ENCODE results near the gene ZCCHC7.
"Not testable (repeated sequence)": the region's sequence is repeated elsewhere in the genome, so short reads cannot be mapped to it uniquely, and the experiment has no call there.

ZCCHC7 gene

GRCh38 chr9:37203456-37203855 lies 83.1 kb downstream of the ZCCHC7 start:
- in situ Hi-C loops (cut with HindIII; ENCODE audit: low sequenced_read_pairs), result not testable (repeated sequence)

GRCh38 chr9:37206121-37206620 lies 85.8 kb downstream of the ZCCHC7 start:
- in situ Hi-C loops (cut with HindIII; ENCODE audit: low sequenced_read_pairs), result no loop called here

- in situ Hi-C loops (cut with HindIII; ENCODE audit: low sequenced_read_pairs), result no loop called here
Measured at GRCh38 chr9:37209431-37210386, 89.3 kb downstream of the ZCCHC7 start.

- in situ Hi-C loops (cut with HindIII; ENCODE audit: low sequenced_read_pairs), result no loop called here
Measured at GRCh38 chr9:37210737-37211523, 90.6 kb downstream of the ZCCHC7 start.

- in situ Hi-C loops (cut with HindIII; ENCODE audit: low sequenced_read_pairs), result no loop called here
Measured at GRCh38 chr9:37212435-37212834, 92.1 kb downstream of the ZCCHC7 start.

- in situ Hi-C loops (cut with HindIII; ENCODE audit: low sequenced_read_pairs), result no loop called here
Measured at GRCh38 chr9:37215381-37215780, 95.0 kb downstream of the ZCCHC7 start.

GRCh38 chr9:37215830-37216229 lies 95.5 kb downstream of the ZCCHC7 start:
- in situ Hi-C loops (cut with HindIII; ENCODE audit: low sequenced_read_pairs), result no loop called here

GRCh38 chr9:37217161-37217560 lies 96.8 kb downstream of the ZCCHC7 start:
- in situ Hi-C loops (cut with HindIII; ENCODE audit: low sequenced_read_pairs), result no loop called here

GRCh38 chr9:37218800-37219425 lies 98.5 kb downstream of the ZCCHC7 start:
- in situ Hi-C loops (cut with HindIII; ENCODE audit: low sequenced_read_pairs), result no loop called here

GRCh38 chr9:37220971-37221370 lies 100.6 kb downstream of the ZCCHC7 start:
- in situ Hi-C loops (cut with HindIII; ENCODE audit: low sequenced_read_pairs), result no loop called here

- in situ Hi-C loops (cut with HindIII; ENCODE audit: low sequenced_read_pairs), result no loop called here
Measured at GRCh38 chr9:37221489-37222106, 101.2 kb downstream of the ZCCHC7 start.

GRCh38 chr9:37229455-37229854 lies 109.1 kb downstream of the ZCCHC7 start:
- in situ Hi-C loops (cut with HindIII; ENCODE audit: low sequenced_read_pairs), result no loop called here

- in situ Hi-C loops (cut with HindIII; ENCODE audit: low sequenced_read_pairs), result no loop called here
Measured at GRCh38 chr9:37229882-37230482, 109.6 kb downstream of the ZCCHC7 start.

GRCh38 chr9:37236822-37237221 lies 116.4 kb downstream of the ZCCHC7 start:
- in situ Hi-C loops (cut with HindIII; ENCODE audit: low sequenced_read_pairs), result no loop called here

- in situ Hi-C loops (cut with HindIII; ENCODE audit: low sequenced_read_pairs), result no loop called here
Measured at GRCh38 chr9:37238122-37238521, 117.7 kb downstream of the ZCCHC7 start.

- in situ Hi-C loops (cut with HindIII; ENCODE audit: low sequenced_read_pairs), result no loop called here
Measured at GRCh38 chr9:37239224-37239859, 119.0 kb downstream of the ZCCHC7 start.

- in situ Hi-C loops (cut with HindIII; ENCODE audit: low sequenced_read_pairs), result no loop called here
Measured at GRCh38 chr9:37239921-37240320, 119.5 kb downstream of the ZCCHC7 start.

- in situ Hi-C loops (cut with HindIII; ENCODE audit: low sequenced_read_pairs), result no loop called here
Measured at GRCh38 chr9:37241340-37241739, 121.0 kb downstream of the ZCCHC7 start.

GRCh38 chr9:37242089-37242488 lies 121.7 kb downstream of the ZCCHC7 start:
- in situ Hi-C loops (cut with HindIII; ENCODE audit: low sequenced_read_pairs), result no loop called here

Data from DLD1 (cell line).